Heart left ventricle (tissue), 16 donors: ENCODE results near the gene HDAC4. TPM values are rescaled to one million over a fixed set of nuclear protein-coding genes. Genes with fewer than 3 reads are reported as not detected.

Source experiments
- ATAC-seq, 4 donors: fragments of 200-7000 bp; cut with Tn5 transposase; one replicate each; pipeline ENCODE4 v1.9.1; 2020 to 2022; ENCODE audit warnings: moderate library complexity in 4 of 4, mild to moderate bottlenecking in 3 of 4, moderate number of reproducible peaks in 1 of 4
- DNase-seq, 5 donors: peaks; one replicate each; pipeline ENCODE4 v3.0.0-alpha.2; 2020
- H3K27ac ChIP-seq, 12 donors: fragments of 200-600 bp; sonication (generic) in 4 of 12; one replicate each; pipeline versions ENCODE4 v1.5.0 to v1.8.0; 2016 to 2022; ENCODE audit warnings: mild to moderate bottlenecking in 2 of 12
- H3K27me3 ChIP-seq, 9 donors: fragments of 200-600 bp; sonication (generic) in 2 of 9; one replicate each; pipeline versions ENCODE4 v1.5.1 to v1.8.0; 2016 to 2022; ENCODE audit warnings: mild to moderate bottlenecking in 3 of 9
- H3K36me3 ChIP-seq, 9 donors: fragments of 200-600 bp; sonication (generic) in 2 of 9; one replicate each; pipeline versions ENCODE4 v1.5.0 to v1.8.0; 2018 to 2022; ENCODE audit warnings: mild to moderate bottlenecking in 2 of 9
- H3K4me1 ChIP-seq, 12 donors: fragments of 200-600 bp; sonication (generic) in 4 of 12; one replicate each; pipeline versions ENCODE4 v1.5.0 to v1.8.0; 2016 to 2022; ENCODE audit warnings: mild to moderate bottlenecking in 3 of 12
- H3K4me3 ChIP-seq, 12 donors: fragments of 200-600 bp; sonication (generic) in 4 of 12; one replicate each; pipeline versions ENCODE4 v1.5.0 to v1.8.0; 2017 to 2022; ENCODE audit warnings: mild to moderate bottlenecking in 9 of 12, moderate library complexity in 4 of 12
- H3K9me3 ChIP-seq, 12 donors: fragments of 200-600 bp; sonication (generic) in 4 of 12; one replicate each; pipeline versions ENCODE4 v1.5.0 to v1.8.0; 2016 to 2022; ENCODE audit warnings: mild to moderate bottlenecking in 1 of 12
- CTCF ChIP-seq, 12 donors: fragments of 200-600 bp; sonication (generic) in 4 of 12; IDR thresholded peaks; one replicate each; pipeline versions ENCODE4 v1.5.0 to v1.8.0; 2018 to 2022; ENCODE audit warnings: antibody characterized with exemption in 12 of 12, mild to moderate bottlenecking in 5 of 12
- POLR2A ChIP-seq, 2 donors: fragments of 450-650 bp; IDR thresholded peaks; one replicate each; pipeline ENCODE4 v1.6.1; 2017; ENCODE audit warnings: antibody characterized with exemption in 2 of 2, mild to moderate bottlenecking in 2 of 2, moderate library complexity in 2 of 2
- WGBS, 4 donors: extraction: QIAGEN DNeasy Blood & Tissue Kit in 2 of 4; methylation state at CpG; one replicate each; pipeline versions ENCODE4 v1.1.5 to v1.1.7; 2013 to 2018; 5-methylcytosine and 5-hydroxymethylcytosine counted together
- intact Hi-C, 10 donors: fragments of 100-400 bp; cut with DNase I; formaldehyde crosslinking; loops; one replicate each; pipeline versions ENCODE4 v1.11.1 to v1.14.2; 2022
- polyA plus RNA-seq, 2 donors: library from polyadenylated mRNA; stranded (reverse); fragments of 200-250 nt; gene quantifications; one replicate each; pipeline ENCODE4 v1.2.3, GENCODE V29; 2013
- total RNA-seq, 9 donors: library from RNA; depleted of rRNA in 2 of 9; stranded (reverse); fragments of >200 nt in 2 of 9; fragmentation: NEBNext Ultra II Directional in 3 of 9; extraction: Animal tissue kit (Norgen Biotek cat#: 25700) in 3 of 9; gene quantifications; one replicate each; pipeline versions ENCODE4 v1.1.0 to v1.2.4, GENCODE V29; 2016 to 2023
- donor health status: ischemic (EF 13 %, LVEDD 7.1; RV severe dilation, severe dysfunction).
- donor health status: healthy with polysubstance abuse.
- donor health status: DM: no; HTN: yes; CAD: no.
- donor health status: DM: no; HTN: no; CAD: no.
- donor health status: ischemic (EF 25% LVEDD 6.9; RV normal size, moderate dysfunction).
- donor health status: ischemic (EF 25% LVEDD 5.7; RV mildly dilated, moderate dysfunction).
- donor health status: healthy.
- donor health status: DM: yes; HTN: yes; CAD: no.
- donor health status: ischemic (EF 35%, LVEDD 5.7; RV mildly dilated, moderate dysfunction).
- donor health status: nonischemic (EF 11% LVEDD 7.7; RV severe dilation, severe dysfunction).
- donor health status: DM: yes; HTN: yes; CAD: no.
- donor health status: PGD.
- donor health status: ischemic (EF 29% LVEDD 5.4; RV normal size, mild dysfunction).
- donor health status: nonischemic (EF 23%, LVEDD 6.1; RV moderate dilation, normal function).

HDAC4 gene
- total and polyA plus RNA-seq, 11 donors, result 13.9 to 37.6 (median 27.5) TPM

- intact Hi-C loops, result no loop called here
- DNase-seq, result peak in 1 of 5 donors; percentile 16
- no peak for TF ChIP-seq POLR2A (IDR thresholded peaks at IDR 0.05)
- no peak for TF ChIP-seq CTCF (IDR thresholded peaks at IDR 0.05)
- Histone ChIP-seq H3K4me1 (peaks cover 0 to 12% (median 0%) of the 10 kb centered on the region in 12 donors), H3K4me3 (no peak overlapping the region), H3K27ac (no peak overlapping the region), H3K36me3 (peaks cover 0 to 13% (median 0%) of the 10 kb centered on the region in 9 donors), H3K27me3 (no peaks in the 10 kb centered on the region), H3K9me3 (no peaks in the 10 kb centered on the region)
- WGBS, 4 donors, result 91 to 93% (median 92%) methylated on average over 13 of the region's 13 CpGs
- ATAC-seq, result no peak
These were observed 28.0 kb downstream of the HDAC4 start for GRCh38 chr2:239372835-239373234.

GRCh38 chr2:239371726-239372686 lies 28.8 kb downstream of the HDAC4 start:
- no peaks in the 10 kb centered on the region for H3K9me3 ChIP-seq
- TF ChIP-seq POLR2A (IDR thresholded peaks at IDR 0.05) (no peak), CTCF (IDR thresholded peaks at IDR 0.05) (no peak)
- no peak overlapping the region for H3K27ac ChIP-seq
- intact Hi-C loops, result no loop called here
- ATAC-seq (no peak), DNase-seq (peak in 1 of 5 donors; percentile 47)
- H3K36me3 ChIP-seq, result peaks cover 0 to 10% (median 0%) of the 10 kb centered on the region in 9 donors
- peaks cover 0 to 12% (median 0%) of the 10 kb centered on the region in 12 donors for H3K4me1 ChIP-seq
- no peaks in the 10 kb centered on the region for H3K27me3 ChIP-seq
- H3K4me3 ChIP-seq, result no peak overlapping the region
- 94 to 97% (median 95%) methylated on average over 32 to 34 of the region's 34 CpGs for WGBS, 4 donors

- Histone ChIP-seq H3K4me1 (peaks cover 0 to 12% (median 0%) of the 10 kb centered on the region in 12 donors), H3K9me3 (no peaks in the 10 kb centered on the region), H3K4me3 (no peak overlapping the region), H3K27me3 (no peaks in the 10 kb centered on the region), H3K27ac (peak overlapping the region in 1 of 12 donors; percentile 56), H3K36me3 (peaks cover 0 to 10% (median 0%) of the 10 kb centered on the region in 9 donors)
- DNase-seq, result peak in 1 of 5 donors; percentile 42
- no peak for TF ChIP-seq CTCF (IDR thresholded peaks at IDR 0.05)
- no peak for TF ChIP-seq POLR2A (IDR thresholded peaks at IDR 0.05)
- intact Hi-C loops, result no loop called here
- ATAC-seq, result no peak
- WGBS, 4 donors, result 96 to 97% (median 97%) methylated on average over 11 to 13 of the region's 13 CpGs
These were observed 29.7 kb downstream of the HDAC4 start for GRCh38 chr2:239370876-239371725.
